Suprapubic skin (tissue), 4 donors: ENCODE results near the gene SCGB2B2. TPM values are rescaled to one million over a fixed set of nuclear protein-coding genes. Genes with fewer than 3 reads are reported as not detected.

Experiments used
- DNase-seq, 2 donors: peaks; one replicate each; pipeline ENCODE4 v3.0.0-alpha.2; 2019; ENCODE audit warnings: low spot score in 2 of 2
- H3K27ac ChIP-seq: fragments of 200-600 bp; sonication (generic); one replicate; pipeline ENCODE4 v1.5.1; 2019
- H3K27me3 ChIP-seq: fragments of 200-600 bp; sonication (generic); one replicate; pipeline ENCODE4 v1.5.1; 2019
- H3K36me3 ChIP-seq: fragments of 200-600 bp; sonication (generic); one replicate; pipeline ENCODE4 v1.5.1; 2019
- H3K4me1 ChIP-seq: fragments of 200-600 bp; sonication (generic); one replicate; pipeline ENCODE4 v1.5.1; 2019
- H3K4me3 ChIP-seq: fragments of 200-600 bp; sonication (generic); one replicate; pipeline ENCODE4 v1.5.1; 2019; ENCODE audit warnings: mild to moderate bottlenecking
- H3K9me3 ChIP-seq: fragments of 200-600 bp; sonication (generic); one replicate; pipeline ENCODE4 v1.5.1; 2019
- CTCF ChIP-seq, 2 donors: fragments of 200-600 bp in 1 of 2; fragments of 450-650 bp in 1 of 2; sonication (generic) in 1 of 2; IDR thresholded peaks; one replicate each; pipeline ENCODE4 v1.5.1; 2016 to 2019; ENCODE audit warnings: antibody characterized with exemption in 2 of 2, mild to moderate bottlenecking in 1 of 2, moderate library complexity in 1 of 2
- EP300 ChIP-seq: sonication (generic); formaldehyde crosslinking; IDR thresholded peaks from one replicate; pipeline ENCODE4 v1.6.1; 2017; ENCODE audit warnings: antibody characterized with exemption
- POLR2A ChIP-seq, 2 donors: fragments of 450-650 bp; IDR thresholded peaks; one replicate each; pipeline ENCODE4 v1.6.1; 2017; ENCODE audit warnings: antibody characterized with exemption in 2 of 2, mild to moderate bottlenecking in 2 of 2, moderate library complexity in 2 of 2
- POLR2AphosphoS5 ChIP-seq, 3 donors: sonication (generic); formaldehyde crosslinking; IDR thresholded peaks; one replicate each; pipeline ENCODE4 v1.6.1; 2017; ENCODE audit warnings: antibody characterized with exemption in 3 of 3
- WGBS: methylation state at CpG from one replicate; pipeline ENCODE4 v1.1.5; 2018; 5-methylcytosine and 5-hydroxymethylcytosine counted together
- total RNA-seq, 4 donors: library from RNA; depleted of rRNA; stranded (reverse); fragments of >200 nt; gene quantifications; one replicate each; pipeline ENCODE4 v1.1.0, GENCODE V29; 2016

SCGB2B2 gene
- total RNA-seq, 4 donors from 2014 or later = 0.18 to 12.1 (median 4.5) TPM

GRCh38 chr19:34655651-34656050 is 21.3 kb downstream of the SCGB2B2 start:
- 49% methylated on average over 2 of the region's 2 CpGs for WGBS
- Histone ChIP-seq H3K27ac (no peak overlapping the region), H3K27me3 (no peaks in the 10 kb centered on the region), H3K9me3 (peaks cover 10% of the 10 kb centered on the region), H3K4me3 (no peak overlapping the region), H3K36me3 (no peaks in the 10 kb centered on the region), H3K4me1 (no peaks in the 10 kb centered on the region)
- DNase-seq = no peak
- TF ChIP-seq POLR2A (IDR thresholded peaks at IDR 0.05) = no peak
- no peak for TF ChIP-seq POLR2AphosphoS5 (IDR thresholded peaks at IDR 0.05)
- TF ChIP-seq EP300 = no peak

GRCh38 chr19:34654796-34655195 is 22.2 kb downstream of the SCGB2B2 start:
- TF ChIP-seq POLR2AphosphoS5 (IDR thresholded peaks at IDR 0.05) (no peak), CTCF (IDR thresholded peaks at IDR 0.05) (no peak), POLR2A (IDR thresholded peaks at IDR 0.05) (no peak), EP300 (no peak)
- H3K27me3 ChIP-seq = no peaks in the 10 kb centered on the region
- H3K4me1 ChIP-seq = no peaks in the 10 kb centered on the region
- WGBS = 53% methylated on average over 2 of the region's 2 CpGs
- no peaks in the 10 kb centered on the region for H3K36me3 ChIP-seq
- no peak overlapping the region for H3K4me3 ChIP-seq
- peaks cover 10% of the 10 kb centered on the region for H3K9me3 ChIP-seq
- DNase-seq = no peak
- H3K27ac ChIP-seq = no peak overlapping the region

GRCh38 chr19:34651747-34652146 is 25.2 kb downstream of the SCGB2B2 start:
- H3K27me3 ChIP-seq = no peaks in the 10 kb centered on the region
- WGBS = 74% methylated on average over 2 of the region's 2 CpGs

GRCh38 chr19:34649886-34650543 is 26.9 kb downstream of the SCGB2B2 start:
- H3K36me3 ChIP-seq = no peaks in the 10 kb centered on the region
- WGBS = 88% methylated on average over 9 of the region's 9 CpGs
- TF ChIP-seq POLR2AphosphoS5 (IDR thresholded peaks at IDR 0.05) (no peak), EP300 (no peak), POLR2A (IDR thresholded peaks at IDR 0.05) (no peak), CTCF (IDR thresholded peaks at IDR 0.05) (no peak)
- H3K9me3 ChIP-seq = peaks cover 10% of the 10 kb centered on the region
- no peak overlapping the region for H3K4me3 ChIP-seq
- H3K4me1 ChIP-seq = no peaks in the 10 kb centered on the region
- no peak overlapping the region for H3K27ac ChIP-seq
- peak in 1 of 2 donors; percentile 70 for DNase-seq
- H3K27me3 ChIP-seq = no peaks in the 10 kb centered on the region

More at GRCh38 chr19:34651747-34652146, 25.2 kb downstream of the SCGB2B2 start:
- no peak overlapping the region for H3K4me3 ChIP-seq
- H3K36me3 ChIP-seq = no peaks in the 10 kb centered on the region
- H3K27ac ChIP-seq = no peak overlapping the region
- peaks cover 10% of the 10 kb centered on the region for H3K9me3 ChIP-seq
- no peak for DNase-seq
- TF ChIP-seq EP300 (no peak), POLR2AphosphoS5 (IDR thresholded peaks at IDR 0.05) (no peak), POLR2A (IDR thresholded peaks at IDR 0.05) (no peak), CTCF (IDR thresholded peaks at IDR 0.05) (no peak)
- no peaks in the 10 kb centered on the region for H3K4me1 ChIP-seq

- TF ChIP-seq POLR2A (IDR thresholded peaks at IDR 0.05) (no peak), EP300 (no peak), POLR2AphosphoS5 (IDR thresholded peaks at IDR 0.05) (no peak), CTCF (IDR thresholded peaks at IDR 0.05) (no peak)
- Histone ChIP-seq H3K36me3 (no peaks in the 10 kb centered on the region), H3K4me3 (no peak overlapping the region), H3K9me3 (no peaks in the 10 kb centered on the region), H3K4me1 (no peaks in the 10 kb centered on the region), H3K27me3 (no peaks in the 10 kb centered on the region), H3K27ac (no peak overlapping the region)
- DNase-seq = no peak
- WGBS = 60% methylated on average over 4 of the region's 5 CpGs
These were observed 31.4 kb downstream of the SCGB2B2 start for GRCh38 chr19:34645551-34645950.
